Measurements from ENCODE around the gene DHX9.

DNA sequence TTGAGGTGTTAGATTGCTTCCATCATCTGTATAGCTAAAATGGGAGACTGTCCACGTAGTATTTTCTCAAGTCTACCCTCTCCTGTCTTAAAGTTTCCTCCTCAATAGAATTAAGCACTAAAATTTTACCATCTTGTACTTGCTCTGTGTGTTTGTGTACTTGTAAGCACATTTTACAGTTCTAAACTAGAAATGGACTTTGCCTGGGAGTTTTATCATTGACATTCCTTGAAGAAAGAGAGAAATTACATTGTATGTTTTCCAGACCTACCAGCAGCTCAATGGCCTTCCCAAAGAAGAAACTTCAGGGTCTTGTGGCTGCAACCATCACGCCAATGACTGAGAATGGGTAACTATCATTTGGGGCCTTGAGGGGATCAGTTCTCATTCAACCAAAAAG, 45.1 kb upstream of the DHX9 start:
- TF ChIP-seq ZFP36 (IDR thresholded peaks at IDR 0.05; ENCODE audit: borderline replicate concordance, partially characterized antibody) (no peak), POLR2A (IDR thresholded peaks at IDR 0.05; ENCODE audit: low read length) (no peak)
- TF ChIP-seq, protein P1, sequence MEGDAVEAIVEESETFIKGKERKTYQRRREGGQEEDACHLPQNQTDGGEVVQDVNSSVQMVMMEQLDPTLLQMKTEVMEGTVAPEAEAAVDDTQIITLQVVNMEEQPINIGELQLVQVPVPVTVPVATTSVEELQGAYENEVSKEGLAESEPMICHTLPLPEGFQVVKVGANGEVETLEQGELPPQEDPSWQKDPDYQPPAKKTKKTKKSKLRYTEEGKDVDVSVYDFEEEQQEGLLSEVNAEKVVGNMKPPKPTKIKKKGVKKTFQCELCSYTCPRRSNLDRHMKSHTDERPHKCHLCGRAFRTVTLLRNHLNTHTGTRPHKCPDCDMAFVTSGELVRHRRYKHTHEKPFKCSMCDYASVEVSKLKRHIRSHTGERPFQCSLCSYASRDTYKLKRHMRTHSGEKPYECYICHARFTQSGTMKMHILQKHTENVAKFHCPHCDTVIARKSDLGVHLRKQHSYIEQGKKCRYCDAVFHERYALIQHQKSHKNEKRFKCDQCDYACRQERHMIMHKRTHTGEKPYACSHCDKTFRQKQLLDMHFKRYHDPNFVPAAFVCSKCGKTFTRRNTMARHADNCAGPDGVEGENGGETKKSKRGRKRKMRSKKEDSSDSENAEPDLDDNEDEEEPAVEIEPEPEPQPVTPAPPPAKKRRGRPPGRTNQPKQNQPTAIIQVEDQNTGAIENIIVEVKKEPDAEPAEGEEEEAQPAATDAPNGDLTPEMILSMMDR (IDR thresholded peaks at IDR 0.05) = no peak
- TF ChIP-seq, protein P2, sequence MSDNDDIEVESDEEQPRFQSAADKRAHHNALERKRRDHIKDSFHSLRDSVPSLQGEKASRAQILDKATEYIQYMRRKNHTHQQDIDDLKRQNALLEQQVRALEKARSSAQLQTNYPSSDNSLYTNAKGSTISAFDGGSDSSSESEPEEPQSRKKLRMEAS (IDR thresholded peaks at IDR 0.05) = no peak
